BJ (cell line): Measurements from ENCODE around the gene RAD51. TPM values are rescaled to one million over a fixed set of nuclear protein-coding genes. Genes with fewer than 3 reads are reported as not detected.

Source experiments
- CTCF ChIA-PET: fragments of 350-600 bp; formaldehyde crosslinking; extraction: SDS; loops from one replicate; lab custom pipeline; 2021; ENCODE audit warnings: antibody characterized with exemption, inconsistent platforms; lab: Yijun Ruan, JAX
- POLR2A ChIA-PET: fragments of 300-600 bp; sonication (Branson Sonifier 250); formaldehyde crosslinking; extraction: SDS; loops from one replicate; lab custom pipeline; 2021; ENCODE audit warnings: antibody characterized with exemption; lab: Charles Lee
- DNase-seq: peaks from one replicate; pipeline ENCODE4 v3.0.0-alpha.2; 2011; ENCODE audit warnings: low read depth
- H3K27me3 ChIP-seq: 2 replicates; pipeline ENCODE4 v1.6.0; 2011; ENCODE audit warnings: low read length; ENCODE audit not compliant: control insufficient read depth, insufficient read depth
- H3K36me3 ChIP-seq: 2 replicates; pipeline ENCODE4 v1.5.1; 2011; ENCODE audit warnings: low read length; ENCODE audit not compliant: control insufficient read depth, insufficient read depth
- H3K4me3 ChIP-seq: 2 replicates; pipeline ENCODE4 v1.5.1; 2011; ENCODE audit warnings: low read depth, mild to moderate bottlenecking, control low read depth, low read length
- polyA plus RNA-seq: library from polyadenylated mRNA; depleted of rRNA; stranded (reverse); fragments of >200 nt; gene quantifications from 2 replicates; pipeline ENCODE4 v1.2.3, GENCODE V29; 2011
- TF ChIP-seq, protein P1 (sequence below): IDR thresholded peaks from 2 replicates; pipeline ENCODE4 v1.5.1; 2011; ENCODE audit warnings: low read depth, mild to moderate bottlenecking, control low read depth, inconsistent platforms, low read length, moderate library complexity; ENCODE audit not compliant: insufficient read depth

Gene RAD51
- polyA plus RNA-seq, 1 experiment, result 8.9 TPM

DNA sequence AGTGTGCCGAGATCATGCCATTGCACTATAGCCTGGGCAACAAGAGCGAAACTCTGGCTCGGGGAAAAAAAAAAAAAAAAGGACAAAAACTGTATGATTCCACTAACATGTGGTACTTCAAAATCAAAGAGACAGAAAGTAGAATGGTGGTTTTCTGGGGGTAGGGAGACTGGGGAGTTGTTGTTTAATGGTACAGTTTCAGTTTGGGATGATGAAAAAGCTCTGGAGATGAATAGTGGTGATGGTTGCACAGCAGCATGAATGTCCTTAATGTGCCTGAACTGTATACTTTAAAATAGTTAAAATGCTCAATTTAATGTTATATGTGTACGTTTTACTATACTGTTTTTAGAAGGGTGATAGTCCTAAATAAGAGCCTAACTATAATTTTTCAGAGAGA lies 27.4 kb downstream of the RAD51 start:
- Histone ChIP-seq H3K27me3 (no peaks in the 10 kb centered on the region), H3K36me3 (no peaks in the 10 kb centered on the region), H3K4me3 (no peak overlapping the region)
- CTCF ChIA-PET, result no interaction called here
- DNase-seq, result no peak
- TF ChIP-seq, protein P1, sequence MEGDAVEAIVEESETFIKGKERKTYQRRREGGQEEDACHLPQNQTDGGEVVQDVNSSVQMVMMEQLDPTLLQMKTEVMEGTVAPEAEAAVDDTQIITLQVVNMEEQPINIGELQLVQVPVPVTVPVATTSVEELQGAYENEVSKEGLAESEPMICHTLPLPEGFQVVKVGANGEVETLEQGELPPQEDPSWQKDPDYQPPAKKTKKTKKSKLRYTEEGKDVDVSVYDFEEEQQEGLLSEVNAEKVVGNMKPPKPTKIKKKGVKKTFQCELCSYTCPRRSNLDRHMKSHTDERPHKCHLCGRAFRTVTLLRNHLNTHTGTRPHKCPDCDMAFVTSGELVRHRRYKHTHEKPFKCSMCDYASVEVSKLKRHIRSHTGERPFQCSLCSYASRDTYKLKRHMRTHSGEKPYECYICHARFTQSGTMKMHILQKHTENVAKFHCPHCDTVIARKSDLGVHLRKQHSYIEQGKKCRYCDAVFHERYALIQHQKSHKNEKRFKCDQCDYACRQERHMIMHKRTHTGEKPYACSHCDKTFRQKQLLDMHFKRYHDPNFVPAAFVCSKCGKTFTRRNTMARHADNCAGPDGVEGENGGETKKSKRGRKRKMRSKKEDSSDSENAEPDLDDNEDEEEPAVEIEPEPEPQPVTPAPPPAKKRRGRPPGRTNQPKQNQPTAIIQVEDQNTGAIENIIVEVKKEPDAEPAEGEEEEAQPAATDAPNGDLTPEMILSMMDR, result no peak
- POLR2A ChIA-PET, result no interaction called here

DNA sequence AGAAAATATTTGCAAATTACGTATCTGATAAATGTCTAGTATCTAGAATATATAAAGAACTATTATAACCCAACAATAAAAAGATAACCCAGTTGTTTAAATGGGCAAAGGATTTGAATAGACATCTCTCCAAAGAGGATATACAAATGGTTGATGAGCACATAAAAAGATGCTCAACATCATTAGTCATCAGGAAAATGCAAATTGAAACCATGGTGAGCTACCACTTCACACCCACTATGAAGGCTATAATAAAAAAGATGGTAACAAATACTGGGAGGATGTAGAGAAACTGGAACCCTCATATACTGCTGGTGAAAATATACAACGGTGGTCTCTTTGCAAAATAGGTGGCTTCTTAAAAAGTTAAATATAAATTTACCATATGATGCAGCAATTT lies 28.0 kb downstream of the RAD51 start:
- ChIA-PET POLR2A (no interaction called here), CTCF (no interaction called here)
- no peaks in the 10 kb centered on the region for H3K36me3 ChIP-seq
- H3K27me3 ChIP-seq, result no peaks in the 10 kb centered on the region
- DNase-seq, result no peak
- no peak overlapping the region for H3K4me3 ChIP-seq
- TF ChIP-seq, protein P1, result no peak

DNA sequence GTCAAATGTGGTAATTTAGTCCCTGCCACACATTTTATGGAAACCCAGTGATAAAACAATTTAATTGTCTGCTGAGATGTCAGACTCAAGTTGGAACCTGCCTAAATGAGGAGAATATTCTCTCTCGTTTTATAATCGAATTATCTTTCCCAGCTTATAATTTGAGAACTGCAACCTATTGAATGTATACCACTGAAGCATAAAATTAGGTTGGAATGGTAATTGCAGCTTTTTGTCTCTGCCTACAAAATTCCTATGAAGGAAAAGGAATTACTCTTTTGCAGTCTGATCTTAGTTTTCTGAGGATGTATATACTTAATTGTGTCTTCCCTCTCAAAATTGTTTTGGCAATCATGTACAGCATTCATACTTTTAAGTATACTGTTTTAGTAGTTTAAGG lies 28.9 kb downstream of the RAD51 start:
- ChIA-PET POLR2A (no interaction called here), CTCF (interaction anchor here (0.7 to 1.2 kb wide), 4 partner anchors 12 to 204 kb away, joined by 3 to 5 read pairs (median 4); no protein-coding TSS in a partner anchor)
- no peak for DNase-seq
- TF ChIP-seq, protein P1, result no peak
- Histone ChIP-seq H3K36me3 (no peaks in the 10 kb centered on the region), H3K27me3 (no peaks in the 10 kb centered on the region), H3K4me3 (no peak overlapping the region)

DNA sequence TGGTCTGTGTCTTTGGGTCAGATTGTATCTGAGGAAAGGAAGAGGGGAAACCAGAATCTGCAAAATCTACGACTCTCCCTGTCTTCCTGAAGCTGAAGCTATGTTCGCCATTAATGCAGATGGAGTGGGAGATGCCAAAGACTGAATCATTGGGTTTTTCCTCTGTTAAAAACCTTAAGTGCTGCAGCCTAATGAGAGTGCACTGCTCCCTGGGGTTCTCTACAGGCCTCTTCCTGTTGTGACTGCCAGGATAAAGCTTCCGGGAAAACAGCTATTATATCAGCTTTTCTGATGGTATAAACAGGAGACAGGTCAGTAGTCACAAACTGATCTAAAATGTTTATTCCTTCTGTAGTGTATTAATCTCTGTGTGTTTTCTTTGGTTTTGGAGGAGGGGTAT lies 36.1 kb downstream of the RAD51 start:
- CTCF ChIA-PET, result interaction anchor here (1.0 to 2.1 kb wide), 2 partner anchors 16 to 163 kb away, joined by 4 to 6 read pairs; partner anchors contain the start of gene VPS18
- H3K36me3 ChIP-seq, result no peaks in the 10 kb centered on the region; the same call in none of the 2 replicates

DNA sequence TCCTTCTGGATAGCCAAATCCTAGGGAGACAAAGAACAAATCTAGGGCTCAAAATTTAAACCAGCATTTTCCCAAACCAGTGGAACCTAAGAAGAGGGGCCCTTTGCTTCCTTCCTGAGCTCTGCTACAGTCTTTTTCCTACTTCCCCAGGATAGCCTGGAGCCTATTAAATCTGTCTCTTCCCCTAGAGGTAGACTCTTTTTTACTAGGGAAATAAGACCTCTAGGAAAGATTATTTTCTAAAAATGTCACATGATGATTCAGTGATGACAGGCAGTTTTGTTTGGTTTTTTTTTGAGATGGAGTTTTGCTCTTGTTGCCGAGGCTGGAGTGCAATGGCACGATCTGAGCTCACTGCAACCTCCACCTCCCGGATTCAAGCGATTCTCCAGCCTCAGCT lies 41.6 kb downstream of the RAD51 start:
- no peak overlapping the region for H3K4me3 ChIP-seq
- DNase-seq, result no peak
- peaks cover 17% of the 10 kb centered on the region for H3K36me3 ChIP-seq
- ChIA-PET POLR2A (no interaction called here), CTCF (interaction anchor here (1.0 to 1.6 kb wide), 3 partner anchors 11 to 15 kb away, joined by 3 to 5 read pairs (median 3); no protein-coding TSS in a partner anchor)
- TF ChIP-seq, protein P1, result no peak
- H3K27me3 ChIP-seq, result no peaks in the 10 kb centered on the region

More for the DNA sequence above, 36.1 kb downstream of the RAD51 start:
- H3K27me3 ChIP-seq, result no peaks in the 10 kb centered on the region
- POLR2A ChIA-PET, result no interaction called here
- H3K4me3 ChIP-seq, result no peak overlapping the region
- TF ChIP-seq, protein P1, result no peak
- no peak for DNase-seq
